ENCODE results near the gene STAG3. TPM values are rescaled to one million over a fixed set of nuclear protein-coding genes. Genes with fewer than 3 reads are reported as not detected.

Gene STAG3
- total and polyA plus RNA-seq, 9 of the 15 experiments (the other 6 are each of a cell fraction or from before 2014, with no cell fraction given): 0.54 to 2.5 (median 1.7) TPM

DNA sequence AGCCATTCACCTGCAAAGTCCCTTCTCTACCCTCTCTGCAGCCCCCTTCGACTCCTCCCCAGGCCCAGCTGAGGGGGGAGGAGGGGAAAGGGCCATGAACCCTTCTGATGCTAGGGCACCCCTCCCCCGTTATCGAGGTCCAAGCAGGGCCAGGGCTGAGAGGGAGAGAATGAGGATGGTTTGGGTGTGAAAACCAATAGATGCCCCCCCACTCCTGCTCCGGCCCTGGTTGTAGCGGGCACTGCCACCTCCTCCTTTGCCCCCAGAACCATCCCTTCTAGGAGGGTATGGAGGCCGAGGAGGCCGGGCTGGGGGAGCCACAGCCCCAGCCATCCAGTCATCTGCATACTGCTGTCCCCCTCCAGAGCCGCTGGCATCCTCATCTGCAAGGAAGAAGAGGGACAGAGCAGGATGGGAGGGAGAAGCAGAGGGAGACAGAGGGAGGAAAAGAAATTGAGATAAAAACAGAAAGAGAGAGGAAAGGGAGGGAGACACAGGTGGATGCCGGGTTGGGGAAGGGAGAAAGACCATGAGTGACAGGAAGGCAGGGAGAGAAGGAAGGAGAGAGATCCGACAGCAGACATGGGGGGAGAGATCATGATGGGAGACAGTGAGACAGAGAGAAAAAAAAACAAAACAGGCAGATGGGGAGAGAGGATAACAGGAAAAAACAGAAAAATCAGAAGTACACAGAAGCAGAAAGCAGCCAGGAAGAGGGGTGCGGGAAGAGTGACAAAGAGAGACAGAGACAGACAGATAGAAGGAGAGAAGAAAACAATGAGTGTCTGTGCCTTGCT is 7.4 kb upstream of the STAG3 start (continued):
- TF ChIP-seq HNRNPLL (IDR thresholded peaks at IDR 0.05; ENCODE audit: low read depth, low read length, poor library complexity, severe bottlenecking) (no peak), MAFK (IDR thresholded peaks at IDR 0.05; ENCODE audit: low read length) (no peak), HMG20A (CRISPR knock-in tag; conservative IDR thresholded peaks at IDR 0.05) (no peak), ZNF41 (CRISPR knock-in tag; conservative IDR thresholded peaks at IDR 0.05) (no peak), ZBTB5 (IDR thresholded peaks at IDR 0.05) (no peak; the same call in 1 of the 2 replicates), SREBF2 (CRISPR knock-in tag; IDR thresholded peaks at IDR 0.05) (no peak), ZKSCAN1 (IDR thresholded peaks at IDR 0.05; ENCODE audit: low read depth, low read length) (no peak), MAFG (tag; conservative IDR thresholded peaks at IDR 0.05) (no peak), ZC3H4 (CRISPR knock-in tag; IDR thresholded peaks at IDR 0.05; ENCODE audit: borderline replicate concordance) (no peak), ELF1 (tag; IDR thresholded peaks at IDR 0.05) (no peak), TCF7 (IDR thresholded peaks at IDR 0.05; ENCODE audit: borderline replicate concordance) (no peak), ZBED1 (IDR thresholded peaks at IDR 0.05) (no peak), ZNF143 (CRISPR knock-in tag; IDR thresholded peaks at IDR 0.05) (no peak), BRF1 (IDR thresholded peaks at IDR 0.05; ENCODE audit: borderline replicate concordance, extremely low read depth, insufficient read length) (no peak), CTCFL (IDR thresholded peaks at IDR 0.05; ENCODE audit: borderline replicate concordance, insufficient read depth, low read depth, low read length, poor library complexity, severe bottlenecking) (no peak), SMAD2 (IDR thresholded peaks at IDR 0.05; ENCODE audit: low read depth, low read length) (no peak), ZNF77 (CRISPR knock-in tag; IDR thresholded peaks at IDR 0.05) (no peak), ZBTB7A (IDR thresholded peaks at IDR 0.05; ENCODE audit: borderline replicate concordance, control insufficient read depth, low read depth, low read length) (no peak)
- TF ChIP-seq, protein P1, sequence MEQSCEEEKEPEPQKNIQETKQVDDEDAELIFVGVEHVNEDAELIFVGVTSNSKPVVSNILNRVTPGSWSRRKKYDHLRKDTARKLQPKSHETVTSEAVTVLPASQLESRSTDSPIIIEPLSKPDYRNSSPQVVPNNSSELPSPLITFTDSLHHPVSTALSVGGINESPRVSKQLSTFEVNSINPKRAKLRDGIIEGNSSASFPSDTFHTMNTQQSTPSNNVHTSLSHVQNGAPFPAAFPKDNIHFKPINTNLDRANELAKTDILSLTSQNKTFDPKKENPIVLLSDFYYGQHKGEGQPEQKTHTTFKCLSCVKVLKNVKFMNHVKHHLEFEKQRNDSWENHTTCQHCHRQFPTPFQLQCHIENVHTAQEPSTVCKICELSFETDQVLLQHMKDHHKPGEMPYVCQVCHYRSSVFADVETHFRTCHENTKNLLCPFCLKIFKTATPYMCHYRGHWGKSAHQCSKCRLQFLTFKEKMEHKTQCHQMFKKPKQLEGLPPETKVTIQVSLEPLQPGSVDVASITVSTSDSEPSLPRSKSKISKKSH (CRISPR knock-in tag; IDR thresholded peaks at IDR 0.05): no peak
- TF ChIP-seq, protein P2, sequence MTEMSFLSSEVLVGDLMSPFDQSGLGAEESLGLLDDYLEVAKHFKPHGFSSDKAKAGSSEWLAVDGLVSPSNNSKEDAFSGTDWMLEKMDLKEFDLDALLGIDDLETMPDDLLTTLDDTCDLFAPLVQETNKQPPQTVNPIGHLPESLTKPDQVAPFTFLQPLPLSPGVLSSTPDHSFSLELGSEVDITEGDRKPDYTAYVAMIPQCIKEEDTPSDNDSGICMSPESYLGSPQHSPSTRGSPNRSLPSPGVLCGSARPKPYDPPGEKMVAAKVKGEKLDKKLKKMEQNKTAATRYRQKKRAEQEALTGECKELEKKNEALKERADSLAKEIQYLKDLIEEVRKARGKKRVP (CRISPR knock-in tag; IDR thresholded peaks at IDR 0.05): no peak
- TF ChIP-seq, protein P3, sequence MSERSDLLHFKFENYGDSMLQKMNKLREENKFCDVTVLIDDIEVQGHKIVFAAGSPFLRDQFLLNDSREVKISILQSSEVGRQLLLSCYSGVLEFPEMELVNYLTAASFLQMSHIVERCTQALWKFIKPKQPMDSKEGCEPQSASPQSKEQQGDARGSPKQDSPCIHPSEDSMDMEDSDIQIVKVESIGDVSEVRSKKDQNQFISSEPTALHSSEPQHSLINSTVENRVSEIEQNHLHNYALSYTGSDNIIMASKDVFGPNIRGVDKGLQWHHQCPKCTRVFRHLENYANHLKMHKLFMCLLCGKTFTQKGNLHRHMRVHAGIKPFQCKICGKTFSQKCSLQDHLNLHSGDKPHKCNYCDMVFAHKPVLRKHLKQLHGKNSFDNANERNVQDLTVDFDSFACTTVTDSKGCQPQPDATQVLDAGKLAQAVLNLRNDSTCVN (CRISPR knock-in tag; IDR thresholded peaks at IDR 0.05): no peak

Measured in K562 (cell line).